H9 (cell line): Measurements from ENCODE around the gene SLC7A11. TPM values are rescaled to one million over a fixed set of nuclear protein-coding genes. Genes with fewer than 3 reads are reported as not detected.

Experiments
- DNase-seq: peaks from one replicate; pipeline ENCODE4 v3.0.0-alpha.2; 2017
- H2AFZ ChIP-seq: one replicate; pipeline ENCODE4 v1.6.1; 2013; ENCODE audit warnings: mild to moderate bottlenecking, low read length, control low read depth, moderate library complexity
- H2AK5ac ChIP-seq: 2 replicates; pipeline ENCODE4 v1.6.1; 2013; ENCODE audit warnings: low read length, control low read depth, mixed read lengths; ENCODE audit not compliant: insufficient read length
- H2BK120ac ChIP-seq: one replicate; pipeline ENCODE4 v1.6.1; 2013; ENCODE audit warnings: low read depth, mild to moderate bottlenecking, low read length, control low read depth, inconsistent platforms; ENCODE audit not compliant: poor library complexity, severe bottlenecking
- H2BK12ac ChIP-seq: 2 replicates; pipeline ENCODE4 v1.6.1; 2013; ENCODE audit warnings: low read length, control low read depth, mixed read lengths, low read depth; ENCODE audit not compliant: insufficient read length
- H2BK15ac ChIP-seq: 2 replicates; pipeline ENCODE4 v1.6.1; 2013; ENCODE audit warnings: low read depth, low read length, control low read depth
- H2BK20ac ChIP-seq: one replicate; pipeline ENCODE4 v1.6.1; 2013; ENCODE audit warnings: low read depth, mild to moderate bottlenecking, low read length, control low read depth, inconsistent platforms; ENCODE audit not compliant: poor library complexity, severe bottlenecking
- H2BK5ac ChIP-seq: 2 replicates; pipeline ENCODE4 v1.6.1; 2013; ENCODE audit warnings: low read length, control low read depth, mixed read lengths; ENCODE audit not compliant: insufficient read length
- H3K14ac ChIP-seq: 2 replicates; pipeline ENCODE4 v1.6.1; 2013; ENCODE audit warnings: low read length, control low read depth; ENCODE audit not compliant: insufficient read depth
- H3K18ac ChIP-seq: 2 replicates; pipeline ENCODE4 v1.6.1; 2013; ENCODE audit warnings: low read depth, mild to moderate bottlenecking, mixed read lengths, low read length, control low read depth; ENCODE audit not compliant: insufficient read length
- H3K23ac ChIP-seq: 2 replicates; pipeline ENCODE4 v1.6.1; 2013; ENCODE audit warnings: low read length, control low read depth, mixed read lengths, low read depth; ENCODE audit not compliant: insufficient read length
- H3K23me2 ChIP-seq: 2 replicates; pipeline ENCODE4 v1.6.1; 2013; ENCODE audit warnings: low read depth, mild to moderate bottlenecking, mixed read lengths, low read length, control low read depth; ENCODE audit not compliant: insufficient read length, poor library complexity, severe bottlenecking
- H3K27ac ChIP-seq: 2 replicates; pipeline ENCODE4 v1.5.1; 2013; ENCODE audit warnings: low read length, control low read depth, mixed read lengths, low read depth; ENCODE audit not compliant: insufficient read length
- H3K27me3 ChIP-seq: 2 replicates; pipeline ENCODE4 v1.6.1; 2013; ENCODE audit warnings: low read length, control low read depth, inconsistent platforms; ENCODE audit not compliant: insufficient read depth
- H3K4ac ChIP-seq: 2 replicates; pipeline ENCODE4 v1.6.1; 2013; ENCODE audit warnings: low read depth, mild to moderate bottlenecking, control low read depth, inconsistent platforms, low read length, moderate library complexity
- H3K4me1 ChIP-seq: 2 replicates; pipeline ENCODE4 v1.6.1; 2013; ENCODE audit warnings: low read length, control low read depth, inconsistent platforms; ENCODE audit not compliant: insufficient read depth
- H3K4me2 ChIP-seq: 2 replicates; pipeline ENCODE4 v1.6.1; 2013; ENCODE audit warnings: low read length, control low read depth, mixed read lengths; ENCODE audit not compliant: insufficient read length, insufficient read depth
- H3K56ac ChIP-seq: 2 replicates; pipeline ENCODE4 v1.6.1; 2013; ENCODE audit warnings: low read depth, mild to moderate bottlenecking, mixed read lengths, low read length, control low read depth; ENCODE audit not compliant: insufficient read length
- H3K79me1 ChIP-seq: 2 replicates; pipeline ENCODE4 v1.6.1; 2013; ENCODE audit warnings: low read depth, mild to moderate bottlenecking, moderate library complexity, low read length, control low read depth, inconsistent platforms; ENCODE audit not compliant: insufficient read depth, poor library complexity, severe bottlenecking
- H3K79me2 ChIP-seq: 2 replicates; pipeline ENCODE4 v1.6.1; 2013; ENCODE audit warnings: low read length, control low read depth, inconsistent platforms; ENCODE audit not compliant: insufficient read depth
- H3K9ac ChIP-seq: 2 replicates; pipeline ENCODE4 v1.6.1; 2013; ENCODE audit warnings: low read length, control low read depth, mixed read lengths; ENCODE audit not compliant: insufficient read length; ENCODE audit errors: extremely low read depth
- H3K9me3 ChIP-seq: one replicate; pipeline ENCODE4 v1.6.1; 2013; ENCODE audit warnings: low read depth, low read length, inconsistent platforms; ENCODE audit not compliant: control insufficient read depth
- H3T11ph ChIP-seq: one replicate; pipeline ENCODE4 v1.6.1; 2013; ENCODE audit warnings: mild to moderate bottlenecking, low read length, control low read depth, inconsistent platforms
- H4K20me1 ChIP-seq: one replicate; pipeline ENCODE4 v1.6.1; 2013; ENCODE audit not compliant: control insufficient read depth, insufficient read length, insufficient read depth
- H4K5ac ChIP-seq: 2 replicates; pipeline ENCODE4 v1.6.1; 2013; ENCODE audit warnings: low read depth, mild to moderate bottlenecking, mixed read lengths, low read length, control low read depth; ENCODE audit not compliant: insufficient read length
- H4K8ac ChIP-seq: replicated peaks from 2 replicates; pipeline ENCODE4 v1.6.1; 2013; ENCODE audit warnings: low read length, control low read depth, mixed read lengths, low read depth; ENCODE audit not compliant: insufficient read length
- H4K91ac ChIP-seq: 2 replicates; pipeline ENCODE4 v1.6.1; 2013; ENCODE audit warnings: low read depth, mild to moderate bottlenecking, moderate library complexity, mixed read lengths, low read length, control low read depth; ENCODE audit not compliant: insufficient read length
- H3K27ac Mint-ChIP-seq, 3 experiments: 2 replicates in 2 of 3; 3 replicates in 1 of 3; pipeline ENCODE4 v1.8.0; 2020 to 2021; ENCODE audit warnings: mixed read lengths in 3 of 3, mild to moderate bottlenecking in 1 of 3, moderate library complexity in 1 of 3
- H3K27me3 Mint-ChIP-seq: 2 replicates; pipeline ENCODE4 v1.8.0; 2021; ENCODE audit warnings: low read depth, mild to moderate bottlenecking, moderate library complexity, mixed read lengths
- H3K36me3 Mint-ChIP-seq, 3 experiments: 2 replicates in 2 of 3; 3 replicates in 1 of 3; pipeline ENCODE4 v1.8.0; 2020 to 2021; ENCODE audit warnings: low read depth in 3 of 3, mixed read lengths in 3 of 3; ENCODE audit not compliant: insufficient read depth in 1 of 3
- H3K4me1 Mint-ChIP-seq, 2 experiments: 2 replicates each; pipeline ENCODE4 v1.8.0; 2020; ENCODE audit warnings: mixed read lengths in 2 of 2
- H3K4me3 Mint-ChIP-seq, 2 experiments: 2 replicates in 1 of 2; 3 replicates in 1 of 2; pipeline ENCODE4 v1.8.0; 2020 to 2021; ENCODE audit warnings: mild to moderate bottlenecking in 2 of 2, mixed read lengths in 2 of 2, moderate library complexity in 1 of 2
- H3K9me3 Mint-ChIP-seq, 2 experiments: 2 replicates in 1 of 2; 3 replicates in 1 of 2; pipeline ENCODE4 v1.8.0; 2020; ENCODE audit warnings: mild to moderate bottlenecking in 2 of 2, mixed read lengths in 2 of 2, moderate library complexity in 1 of 2
- CTCF ChIP-seq: fragments of 200-600 bp; sonication (generic); conservative IDR thresholded peaks from 3 replicates; pipeline ENCODE4 v1.8.0; 2021; ENCODE audit warnings: antibody characterized with exemption, mild to moderate bottlenecking
- WGBS: extraction: QIAGEN DNeasy Blood & Tissue Kit; methylation state at CpG from one replicate; pipeline ENCODE4 v1.1.7; 2013; ENCODE audit warnings: missing lambda C conversion rate, low lambda C conversion rate, mixed read lengths; ENCODE audit not compliant: insufficient read length; ENCODE audit errors: extremely low coverage; 5-methylcytosine and 5-hydroxymethylcytosine counted together
- total RNA-seq: library from RNA; stranded (reverse); gene quantifications from 2 replicates; pipeline ENCODE4 v1.2.1, GENCODE V29; 2021

Gene SLC7A11
- total RNA-seq, 1 experiment from 2014 or later: 19.8 TPM

GRCh38 chr4:138188406-138189084, 53.6 kb downstream of the SLC7A11 start:
- no peaks in the 10 kb centered on the region for H3K27me3 ChIP-seq
- H3K14ac ChIP-seq: no peak overlapping the region
- no peak overlapping the region for H4K91ac ChIP-seq
- H3K18ac ChIP-seq: no peak overlapping the region
- no peaks in the 10 kb centered on the region for H3K9me3 ChIP-seq
- H2BK15ac ChIP-seq: no peak overlapping the region
- H3K23ac ChIP-seq: no peak overlapping the region
- no peak overlapping the region for H2BK20ac ChIP-seq
- no peak for DNase-seq
- H3K79me2 ChIP-seq: no peaks in the 10 kb centered on the region
- H3K4me1 ChIP-seq: peaks cover 2% of the 10 kb centered on the region; the same call in 1 of the 2 replicates
- no peak overlapping the region for H3K4me2 ChIP-seq
- Mint-ChIP-seq H3K27ac (peak overlapping the region in 1 of 3 experiments; percentile 55; a peak in 1 of 7 replicates), H3K36me3 (no peaks in the 10 kb centered on the region; a peak in 1 of 7 replicates), H3K4me1 (peaks cover 12 to 21% of the 10 kb centered on the region in 2 experiments), H3K9me3 (no peaks in the 10 kb centered on the region), H3K4me3 (no peak overlapping the region), H3K27me3 (no peaks in the 10 kb centered on the region)
- no peak overlapping the region for H3K4ac ChIP-seq
- no CpG with 5 or more reads among the region's 5 CpGs for WGBS
- no peak overlapping the region for H4K5ac ChIP-seq
- H4K20me1 ChIP-seq: no peaks in the 10 kb centered on the region
- no peak overlapping the region for H3T11ph ChIP-seq
- H2AFZ ChIP-seq: no peak overlapping the region
- H4K8ac ChIP-seq: no peak overlapping the region
- no peaks in the 10 kb centered on the region for H3K79me1 ChIP-seq
- no peak overlapping the region for H3K27ac ChIP-seq
- TF ChIP-seq CTCF: no peak
- no peaks in the 10 kb centered on the region for H3K23me2 ChIP-seq
- no peak overlapping the region for H2BK120ac ChIP-seq
- H3K56ac ChIP-seq: no peak overlapping the region
- H2BK12ac ChIP-seq: no peak overlapping the region
- H2BK5ac ChIP-seq: no peak overlapping the region
- H3K9ac ChIP-seq: no peak overlapping the region
- H2AK5ac ChIP-seq: no peak overlapping the region
